Adipocyte (in vitro differentiated cells): ENCODE data around the gene EIPR1.
"Not testable (repeated sequence)": the region's sequence is repeated elsewhere in the genome, so short reads cannot be mapped to it uniquely, and the experiment has no call there.

Source experiments
- DNase-seq: peaks from one replicate; pipeline ENCODE4 v3.0.0-alpha.2; 2015; ENCODE audit warnings: low read depth
- H3K27me3 ChIP-seq: replicated peaks from 2 replicates; pipeline ENCODE4 v1.7.0; 2013; ENCODE audit warnings: mild to moderate bottlenecking, low read length, moderate library complexity; ENCODE audit not compliant: control insufficient read depth, insufficient read depth
- H3K36me3 ChIP-seq: 2 replicates; pipeline ENCODE4 v1.7.0; 2013; ENCODE audit warnings: low read length, mild to moderate bottlenecking, moderate library complexity; ENCODE audit not compliant: control insufficient read depth, insufficient read depth, severe bottlenecking
- H3K4me1 ChIP-seq: 2 replicates; pipeline ENCODE4 v1.7.0; 2013; ENCODE audit warnings: mild to moderate bottlenecking, low read length, moderate library complexity; ENCODE audit not compliant: control insufficient read depth, insufficient read depth
- H3K4me3 ChIP-seq: 2 replicates; pipeline ENCODE4 v1.7.0; 2013; ENCODE audit warnings: mild to moderate bottlenecking, low read length, moderate library complexity
- H3K9ac ChIP-seq: 2 replicates; pipeline ENCODE4 v1.7.0; 2013; ENCODE audit warnings: mild to moderate bottlenecking, low read length, moderate library complexity
- H3K9me3 ChIP-seq: 2 replicates; pipeline ENCODE4 v1.7.0; 2013; ENCODE audit warnings: mild to moderate bottlenecking, low read length, moderate library complexity; ENCODE audit not compliant: control insufficient read depth

Gene EIPR1

DNA sequence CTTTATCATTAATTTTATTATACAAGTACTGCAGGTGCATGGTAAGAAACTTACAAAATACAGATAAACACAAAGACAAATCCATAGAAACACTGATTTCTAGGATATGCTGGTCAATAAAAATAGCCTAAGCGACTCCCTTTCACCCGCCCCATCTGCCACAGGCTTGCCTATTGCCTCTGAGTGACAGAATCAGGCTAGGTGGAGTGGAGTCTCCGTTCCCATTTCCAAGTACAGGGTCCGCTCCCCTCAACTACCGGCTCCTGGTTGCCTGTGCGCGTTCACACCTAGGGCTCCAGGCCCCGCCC, 1.7 kb upstream of the EIPR1 start:
- H3K4me1 ChIP-seq: peaks cover 26% of the 10 kb centered on the region
- no peaks in the 10 kb centered on the region for H3K27me3 ChIP-seq
- peak overlapping the region; percentile 90 for H3K4me3 ChIP-seq

DNA sequence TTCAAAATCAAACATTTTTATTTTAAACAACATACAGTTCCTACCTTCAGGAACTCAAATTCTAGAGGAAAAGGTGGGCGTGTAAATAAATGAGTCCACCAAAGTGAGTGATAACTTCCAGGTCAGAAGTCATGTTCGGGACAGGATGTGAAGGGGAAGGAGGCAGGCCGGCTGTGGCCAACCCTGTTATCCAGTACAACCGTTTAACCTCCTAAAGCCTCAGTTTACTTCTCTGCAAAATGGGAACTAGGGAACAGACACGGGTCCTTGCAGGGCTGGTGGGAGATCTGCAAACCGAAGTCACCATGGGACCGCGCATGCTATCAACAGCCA, 373 bp downstream of the EIPR1 start:
- peak; percentile 51 for DNase-seq
- peak overlapping the region; percentile 83 for H3K9ac ChIP-seq
- H3K4me1 ChIP-seq: peaks cover 26% of the 10 kb centered on the region
- H3K27me3 ChIP-seq: no peaks in the 10 kb centered on the region
- peaks cover 3% of the 10 kb centered on the region for H3K36me3 ChIP-seq
- H3K4me3 ChIP-seq: peak overlapping the region; percentile 93
- no peaks in the 10 kb centered on the region for H3K9me3 ChIP-seq

More for the DNA sequence above, 1.7 kb upstream of the EIPR1 start:
- Histone ChIP-seq H3K9me3 (no peaks in the 10 kb centered on the region), H3K36me3 (peaks cover 3% of the 10 kb centered on the region), H3K9ac (peak overlapping the region; percentile 98)
- no peak for DNase-seq

DNA sequence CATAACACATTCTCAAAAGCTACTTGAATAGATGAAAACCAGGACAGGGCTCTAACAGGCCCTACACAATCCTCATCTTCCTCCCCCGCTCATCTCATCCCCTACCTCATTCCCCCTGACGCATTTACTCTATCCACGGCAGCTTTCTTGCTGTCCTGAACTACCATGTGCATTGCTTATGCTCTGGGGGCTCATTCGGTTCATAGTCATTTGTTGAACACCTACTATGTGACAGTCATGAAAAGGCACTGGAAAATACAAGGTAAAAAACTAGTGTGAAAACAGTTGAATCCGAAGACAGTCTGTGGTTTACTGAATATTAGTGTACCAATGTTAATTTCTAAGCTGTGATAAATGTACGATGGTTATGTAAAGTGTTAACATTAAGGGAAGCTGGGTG, 797 bp downstream of the EIPR1 start:
- peaks cover 26% of the 10 kb centered on the region for H3K4me1 ChIP-seq
- peak overlapping the region; percentile 93 for H3K4me3 ChIP-seq
- H3K36me3 ChIP-seq: peaks cover 3% of the 10 kb centered on the region
- no peaks in the 10 kb centered on the region for H3K9me3 ChIP-seq
- H3K9ac ChIP-seq: peak overlapping the region; percentile 83
- no peaks in the 10 kb centered on the region for H3K27me3 ChIP-seq
- DNase-seq: no peak

GRCh38 chr2:3369340-3370181, 8.1 kb downstream of the EIPR1 start:
- not testable (repeated sequence) for H3K9me3 ChIP-seq, H3K4me3 ChIP-seq, H3K27me3 ChIP-seq, H3K9ac ChIP-seq, H3K4me1 ChIP-seq, DNase-seq, H3K36me3 ChIP-seq

DNA sequence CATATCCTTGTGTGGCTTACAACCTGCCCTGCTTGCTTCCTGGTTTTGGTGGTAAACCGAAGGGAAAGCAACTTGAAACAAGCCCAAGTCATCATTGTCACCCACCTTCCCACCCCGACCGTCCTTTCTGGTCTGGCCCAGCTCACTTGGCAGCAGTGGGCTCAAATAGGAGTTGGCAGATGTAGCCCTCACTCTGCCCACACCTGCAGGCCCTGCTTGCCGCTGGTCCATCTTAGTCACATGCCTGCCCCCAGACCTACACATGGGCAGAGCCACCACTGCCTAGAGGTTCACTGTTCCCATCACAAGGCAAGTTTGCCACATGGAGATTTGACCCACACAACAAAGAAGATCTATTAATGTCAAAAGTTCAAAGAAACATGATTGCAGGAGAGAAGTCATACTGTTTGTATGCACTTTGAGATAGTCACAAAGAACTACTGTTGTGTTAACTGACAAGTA, 9.3 kb downstream of the EIPR1 start:
- no peak overlapping the region for H3K9ac ChIP-seq

GRCh38 chr2:3365219-3365618, 12.4 kb downstream of the EIPR1 start:
- Histone ChIP-seq H3K9me3 (no peaks in the 10 kb centered on the region), H3K9ac (no peak overlapping the region), H3K4me1 (no peaks in the 10 kb centered on the region), H3K4me3 (no peak overlapping the region), H3K27me3 (no peaks in the 10 kb centered on the region), H3K36me3 (no peaks in the 10 kb centered on the region)
- no peak for DNase-seq

More for the DNA sequence above, 9.3 kb downstream of the EIPR1 start:
- no peak for DNase-seq
- H3K4me1 ChIP-seq: no peaks in the 10 kb centered on the region
- H3K9me3 ChIP-seq: no peaks in the 10 kb centered on the region
- no peaks in the 10 kb centered on the region for H3K27me3 ChIP-seq
- no peak overlapping the region for H3K4me3 ChIP-seq
- no peaks in the 10 kb centered on the region for H3K36me3 ChIP-seq

GRCh38 chr2:3361518-3362389, 15.9 kb downstream of the EIPR1 start:
- DNase-seq: no peak
- no peaks in the 10 kb centered on the region for H3K9me3 ChIP-seq
- H3K9ac ChIP-seq: no peak overlapping the region
- H3K4me1 ChIP-seq: no peaks in the 10 kb centered on the region
- H3K36me3 ChIP-seq: no peaks in the 10 kb centered on the region
- H3K4me3 ChIP-seq: no peak overlapping the region
- H3K27me3 ChIP-seq: no peaks in the 10 kb centered on the region

DNA sequence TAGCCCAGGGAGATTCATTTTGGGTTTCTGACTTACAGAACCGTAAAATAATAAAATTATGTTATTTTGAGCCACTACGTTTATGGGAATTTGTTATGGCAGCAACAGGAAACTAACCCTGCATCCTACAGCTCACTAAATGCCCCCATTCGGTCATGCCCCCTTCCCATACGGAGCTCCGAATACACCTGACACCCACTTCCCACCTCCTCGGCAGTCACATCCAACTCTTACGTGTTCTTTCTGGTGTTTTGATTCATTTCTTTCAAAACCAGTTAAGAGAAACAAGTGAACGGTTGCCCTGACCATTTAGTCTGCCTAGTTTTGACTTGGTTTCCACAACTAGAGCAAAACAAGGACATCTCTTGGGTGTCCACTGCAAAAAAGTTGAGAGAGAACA, 19.7 kb downstream of the EIPR1 start:
- no peaks in the 10 kb centered on the region for H3K9me3 ChIP-seq
- peaks cover 13% of the 10 kb centered on the region for H3K36me3 ChIP-seq
- H3K4me1 ChIP-seq: no peaks in the 10 kb centered on the region
- no peak overlapping the region for H3K9ac ChIP-seq
- DNase-seq: no peak
- no peak overlapping the region for H3K4me3 ChIP-seq
- no peaks in the 10 kb centered on the region for H3K27me3 ChIP-seq

GRCh38 chr2:3357446-3357845, 20.2 kb downstream of the EIPR1 start:
- H3K9ac ChIP-seq, DNase-seq, H3K9me3 ChIP-seq, H3K4me3 ChIP-seq, H3K27me3 ChIP-seq, H3K4me1 ChIP-seq: not testable (repeated sequence)
- H3K36me3 ChIP-seq: peaks cover 16% of the 10 kb centered on the region

GRCh38 chr2:3356799-3357198, 20.8 kb downstream of the EIPR1 start:
- Histone ChIP-seq H3K27me3 (no peaks in the 10 kb centered on the region), H3K36me3 (peaks cover 18% of the 10 kb centered on the region), H3K4me1 (no peaks in the 10 kb centered on the region), H3K9me3 (peaks cover 3% of the 10 kb centered on the region), H3K9ac (no peak overlapping the region), H3K4me3 (no peak overlapping the region)
- DNase-seq: no peak

GRCh38 chr2:3355951-3356569, 21.6 kb downstream of the EIPR1 start:
- no peak overlapping the region for H3K4me3 ChIP-seq
- no peaks in the 10 kb centered on the region for H3K4me1 ChIP-seq
- no peak overlapping the region for H3K9ac ChIP-seq
- H3K36me3 ChIP-seq: peaks cover 18% of the 10 kb centered on the region
- no peak for DNase-seq
- peaks cover 3% of the 10 kb centered on the region for H3K9me3 ChIP-seq
- no peaks in the 10 kb centered on the region for H3K27me3 ChIP-seq
